ENCODE measurements around the gene MICOS13. TPM values are rescaled to one million over a fixed set of nuclear protein-coding genes. Genes with fewer than 3 reads are reported as not detected.

The MICOS13 gene
- total and polyA plus RNA-seq, 10 of the 15 experiments (the other 5 are each of a cell fraction or from before 2014, with no cell fraction given) = 9.4 to 211 (median 51.3) TPM

GRCh38 chr19:5696196-5697021, 16.1 kb upstream of the MICOS13 start:
- ChIA-PET SMC1A (ENCODE audit: uncharacterized antibody, unreplicated experiment) (no interaction called here), RAD21 (ENCODE audit: unreplicated experiment) (no interaction called here), POLR2A (interaction anchor here (0.6 kb wide), 1 partner anchor 451 kb away, joined by 4 read pairs; no protein-coding TSS in a partner anchor), CTCF (no interaction called here)
- Histone ChIP-seq H3K27ac (ENCODE audit: control insufficient read depth, insufficient read depth) (no peak overlapping the region), H3K4me1 (ENCODE audit: control insufficient read depth, insufficient read depth, low read length) (peaks cover 10% of the 10 kb centered on the region), H3K4me3 (no peak overlapping the region), H2AFZ (ENCODE audit: control insufficient read depth, low read depth, low read length) (no peak overlapping the region), H3K9ac (ENCODE audit: control insufficient read depth, insufficient read depth, low read length) (no peak overlapping the region), H3K79me2 (ENCODE audit: control insufficient read depth, insufficient read depth, low read length) (peaks cover 32% of the 10 kb centered on the region), H3K36me3 (ENCODE audit: control insufficient read depth in 2 of 2, insufficient read depth in 2 of 2, low read length in 1 of 2) (peaks cover 17 to 68% of the 10 kb centered on the region in 2 experiments), H3K4me2 (ENCODE audit: control insufficient read depth, insufficient read depth) (no peak overlapping the region), H3K9me3 (replicated peaks; ENCODE audit: control insufficient read depth, insufficient read depth, low read length) (no peaks in the 10 kb centered on the region), H4K20me1 (ENCODE audit: control insufficient read depth, insufficient read depth) (no peaks in the 10 kb centered on the region; the same call in 1 of the 2 replicates), H3K27me3 (replicated peaks in 1 of 2; ENCODE audit: control insufficient read depth in 2 of 2, insufficient read depth in 2 of 2, low read length in 1 of 2) (no peaks in the 10 kb centered on the region)
- DNase-seq (ENCODE audit: low read depth, low spot score) (no peak), ATAC-seq (no peak), FAIRE-seq (no peak)
- in situ Hi-C loops (cut with MboI) (no loop called here), intact Hi-C loops (cut with micrococcal nuclease; ENCODE audit: unreplicated experiment) (no loop called here)
- TF ChIP-seq ZBED1 (IDR thresholded peaks at IDR 0.05; ENCODE audit: borderline replicate concordance) (peak; percentile 45; the same call in 1 of the 2 replicates), NR2F1 (conservative IDR thresholded peaks at IDR 0.05) (0 out of 2 replicates have a peak, but pooled peaks have one; percentile 43), CBFB (IDR thresholded peaks at IDR 0.05; ENCODE audit: low read depth) (0 out of 2 replicates have a peak, but pooled peaks have one; percentile 22), POLR2AphosphoS5 (IDR thresholded peaks at IDR 0.05; ENCODE audit: low read length) (peak; percentile 16; the same call in 1 of the 2 replicates), POLR2A (IDR thresholded peaks at IDR 0.05; ENCODE audit: low read depth, low read length) (peak; percentile 54), NFXL1 (IDR thresholded peaks at IDR 0.05; ENCODE audit: borderline replicate concordance) (no peak), NR2C1 (IDR thresholded peaks at IDR 0.05) (no peak), SRF (IDR thresholded peaks at IDR 0.05; ENCODE audit: low read depth in 2 of 2, low read length in 2 of 2) (no peak), SMAD5 (IDR thresholded peaks at IDR 0.05; ENCODE audit: low read depth) (0 out of 2 replicates have a peak, but pooled peaks have one; percentile 56)
- WGBS (ENCODE audit: insufficient coverage, insufficient replicate concordance, low lambda C conversion rate, missing lambda C conversion rate) = 94% methylated on average over 42 of the region's 42 CpGs
- BruUV-seq (replicated peaks) = no TSS peak

Measured in GM12878 (cell line).